ENCODE measurements around the gene TSEN54.
A peak's percentile ranks its signal among the peaks of the same experiment; 100 is the strongest.
"Not testable (repeated sequence)": the region's sequence is repeated elsewhere in the genome, so short reads cannot be mapped to it uniquely, and the experiment has no call there.

The TSEN54 gene

DNA sequence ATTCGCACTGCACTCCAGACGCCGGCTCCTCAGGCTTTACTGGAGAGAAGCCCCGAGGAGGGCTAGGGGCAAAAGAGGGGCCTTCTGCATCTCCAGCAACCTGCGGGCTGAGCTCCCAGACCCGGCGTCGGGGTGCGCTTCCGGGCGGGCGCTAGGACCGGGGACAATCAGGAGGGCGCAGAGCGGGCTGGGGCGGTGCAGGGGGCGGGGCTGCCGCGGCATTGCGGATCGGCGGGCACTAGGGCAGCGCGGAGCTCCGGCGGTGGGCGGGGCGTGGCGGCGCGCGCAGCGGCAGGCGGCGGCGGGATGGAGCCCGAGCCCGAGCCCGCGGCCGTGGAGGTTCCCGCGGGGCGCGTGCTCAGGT, at the start of gene TSEN54:
TSS of gene TSEN54 (plus strand) at position 274 of the 364 bp plus-strand sequence. CDS start at position 307, 33 bp downstream.
- peak; percentile 82 for DNase-seq (ENCODE audit: low read depth, low spot score)

GRCh38 chr17:75468291-75468754, 48.0 kb upstream of the TSEN54 start:
- no peak for DNase-seq (ENCODE audit: low read depth, low spot score)

DNA sequence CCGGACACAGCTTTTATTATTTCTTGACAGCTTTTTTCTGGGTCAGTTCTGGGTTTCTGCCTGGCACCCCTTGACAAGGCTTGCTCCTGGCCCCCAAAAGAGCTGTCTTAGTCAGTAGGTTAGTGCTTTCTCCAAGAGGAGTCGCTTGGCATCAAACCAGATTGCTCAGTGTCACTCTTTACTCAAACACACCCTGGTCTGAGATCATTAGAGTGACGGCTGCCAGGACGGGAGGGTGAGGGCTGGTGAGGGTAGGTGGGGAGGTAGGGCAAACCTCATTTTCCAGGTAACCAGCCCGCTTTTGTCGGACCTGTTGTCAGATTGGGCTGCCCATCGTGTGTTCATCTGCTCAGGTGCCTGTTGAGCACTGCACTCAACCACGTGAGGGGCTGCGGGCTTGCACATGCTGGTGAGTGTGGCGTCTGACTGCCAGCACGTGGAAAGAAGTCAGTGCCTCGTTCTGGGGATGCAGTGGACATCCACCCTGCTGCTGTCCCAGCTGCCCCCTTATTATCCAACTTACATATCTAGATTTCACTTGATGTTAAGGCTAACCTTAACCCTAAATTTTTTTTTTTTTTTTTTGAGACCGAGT, 47.5 kb upstream of the TSEN54 start:
- no peak for DNase-seq (ENCODE audit: low read depth, low spot score)

GRCh38 chr17:75471207-75471606, 45.1 kb upstream of the TSEN54 start:
- DNase-seq (ENCODE audit: low read depth, low spot score): no peak

DNA sequence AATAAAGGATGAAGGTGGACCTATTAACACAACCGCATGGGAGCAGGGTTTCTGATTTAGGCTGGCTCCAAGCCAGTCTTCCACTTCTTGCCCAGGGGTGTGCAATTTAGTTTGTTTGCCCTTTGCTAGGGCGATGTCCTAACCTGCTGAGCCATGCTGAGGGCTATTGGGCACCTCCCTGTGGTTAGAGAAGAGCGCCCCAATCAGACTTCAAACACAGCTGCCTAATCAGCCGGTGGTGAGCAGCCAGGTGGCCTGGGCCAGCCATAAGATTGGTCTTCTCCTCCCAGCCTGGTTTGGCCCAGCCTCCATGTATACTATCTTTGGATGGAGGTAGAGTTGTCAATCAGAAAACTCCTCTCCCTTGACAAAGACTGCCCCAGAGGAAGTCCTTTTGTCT, 44.2 kb upstream of the TSEN54 start:
- no peak for DNase-seq (ENCODE audit: low read depth, low spot score)

DNA sequence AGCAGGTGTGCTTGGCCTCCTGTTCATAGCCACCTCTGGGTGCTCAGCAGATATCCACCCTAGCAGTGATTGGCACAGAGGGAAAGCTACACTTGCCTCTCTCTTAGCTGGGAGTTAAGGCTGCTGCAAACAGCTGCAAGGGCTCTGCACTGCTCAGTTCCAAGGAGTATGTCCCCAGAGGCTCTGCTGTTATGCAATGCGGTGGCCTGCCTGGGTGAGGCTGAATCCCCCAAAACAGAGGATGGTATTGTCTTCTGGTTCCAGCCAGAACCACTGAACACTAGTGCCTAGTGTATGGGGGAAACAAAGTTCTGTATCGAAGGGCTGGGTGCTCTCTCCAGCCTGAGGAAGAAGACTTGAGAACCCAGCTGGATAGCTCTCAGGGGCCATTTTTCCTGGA, 43.1 kb upstream of the TSEN54 start:
- DNase-seq (ENCODE audit: low read depth, low spot score): no peak

- no peak for DNase-seq (ENCODE audit: low read depth, low spot score)
Measured at GRCh38 chr17:75474736-75475135, 41.6 kb upstream of the TSEN54 start.

DNA sequence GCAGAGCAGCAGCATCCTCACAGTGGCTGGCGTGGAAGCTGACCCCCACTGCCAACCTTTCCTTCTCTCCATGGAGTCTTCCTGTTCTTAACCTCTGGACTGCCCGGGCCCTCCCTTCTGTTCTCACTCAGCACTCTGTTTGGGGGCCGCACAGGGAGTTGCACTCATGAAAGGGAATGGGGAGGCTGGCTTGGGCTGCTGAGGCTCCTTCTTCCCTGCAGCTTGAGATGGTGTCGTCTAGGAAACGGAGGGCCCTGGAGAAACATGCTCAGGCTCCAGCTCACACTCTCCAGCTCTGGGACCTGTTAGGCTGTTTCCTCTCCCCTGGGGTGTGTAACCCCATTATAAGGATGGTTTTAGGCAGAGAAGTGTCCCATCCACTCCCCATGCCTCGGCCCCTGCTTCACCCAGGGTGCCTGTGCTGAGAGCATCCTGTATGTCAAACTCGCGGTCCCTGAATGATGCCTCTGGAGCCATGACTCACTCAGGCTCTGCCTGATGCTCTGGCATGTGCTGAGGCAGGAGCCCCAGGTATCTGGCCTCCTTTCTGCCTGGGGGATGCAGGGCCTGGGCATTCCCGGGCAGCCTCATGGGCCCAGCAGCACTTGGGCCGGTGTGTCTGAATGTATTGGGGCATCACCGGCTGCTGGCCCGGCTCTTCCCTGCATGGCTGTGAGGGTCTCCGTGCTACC, 41.0 kb upstream of the TSEN54 start:
- no peak for DNase-seq (ENCODE audit: low read depth, low spot score)

GRCh38 chr17:75475851-75476250, 40.5 kb upstream of the TSEN54 start:
- DNase-seq (ENCODE audit: low read depth, low spot score): no peak

GRCh38 chr17:75476271-75476671, 40.1 kb upstream of the TSEN54 start:
- DNase-seq (ENCODE audit: low read depth, low spot score): no peak

DNA sequence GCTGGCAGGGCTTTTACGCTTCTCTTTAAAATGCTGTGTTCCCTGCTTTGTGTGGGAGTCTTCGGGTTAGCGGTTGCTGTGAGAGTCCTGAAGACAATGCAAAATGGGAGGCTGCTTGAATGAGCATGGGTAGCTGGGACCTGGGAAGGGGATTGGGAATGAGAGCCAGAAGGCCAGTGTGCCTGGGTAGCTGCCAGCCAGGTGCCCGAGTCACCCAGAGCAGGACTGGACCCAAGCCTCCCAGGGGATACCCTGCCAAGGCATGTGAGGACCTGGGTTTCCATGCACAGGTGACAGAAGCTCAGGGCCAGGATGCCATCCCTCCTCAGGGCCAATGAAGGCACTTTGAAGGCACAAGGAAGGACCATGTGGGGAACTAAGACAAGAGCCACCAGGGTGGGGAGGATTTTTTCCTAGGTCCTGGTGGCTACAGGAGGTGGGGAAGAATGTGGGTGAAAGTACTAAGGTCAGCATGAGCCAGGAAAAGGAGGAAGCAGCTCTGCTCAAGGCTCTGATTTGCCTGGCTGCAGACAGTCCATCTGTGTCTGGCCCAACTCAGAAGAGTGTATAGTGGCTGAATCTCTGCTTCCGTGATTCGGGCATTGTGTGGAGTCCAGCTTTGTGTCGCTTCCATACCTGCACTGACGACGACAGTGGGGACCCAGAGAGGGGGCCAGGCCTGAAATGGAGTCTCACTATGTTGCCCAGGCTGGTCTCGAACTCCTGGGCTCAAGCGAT, 39.4 kb upstream of the TSEN54 start:
- no peak for DNase-seq (ENCODE audit: low read depth, low spot score)

- DNase-seq (ENCODE audit: low read depth, low spot score): not testable (repeated sequence)
Measured at GRCh38 chr17:75477490-75477862, 38.9 kb upstream of the TSEN54 start.

- DNase-seq (ENCODE audit: low read depth, low spot score): no peak
Measured at GRCh38 chr17:75478508-75478907, 37.8 kb upstream of the TSEN54 start.

- DNase-seq (ENCODE audit: low read depth, low spot score): no peak
Measured at GRCh38 chr17:75480281-75480680, 36.0 kb upstream of the TSEN54 start.

GRCh38 chr17:75481194-75482068, 34.9 kb upstream of the TSEN54 start:
- DNase-seq (ENCODE audit: low read depth, low spot score): no peak

GRCh38 chr17:75482098-75482942, 34.0 kb upstream of the TSEN54 start:
- DNase-seq (ENCODE audit: low read depth, low spot score): no peak

GRCh38 chr17:75485688-75486087, 30.6 kb upstream of the TSEN54 start:
- no peak for DNase-seq (ENCODE audit: low read depth, low spot score)

DNA sequence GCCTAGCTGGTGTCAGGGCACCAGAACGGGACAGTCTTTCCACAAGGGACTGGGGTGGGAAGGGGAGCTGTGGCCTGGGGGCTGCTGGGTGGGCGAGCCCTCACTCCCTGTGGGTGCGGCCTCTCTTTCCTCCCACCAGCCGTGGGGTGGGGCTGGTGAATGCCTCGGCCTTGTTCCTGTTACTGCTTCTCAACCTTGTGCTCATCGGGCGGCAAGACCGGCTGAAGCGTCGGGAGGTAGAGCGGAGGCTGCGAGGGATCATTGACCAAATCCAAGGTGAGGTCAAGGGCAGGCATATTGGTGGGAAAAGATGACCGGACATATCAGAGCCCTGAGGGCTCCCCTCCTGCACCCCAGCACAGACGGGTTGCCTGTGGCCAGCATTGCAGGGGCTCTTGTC, 30.2 kb upstream of the TSEN54 start:
- no peak for DNase-seq (ENCODE audit: low read depth, low spot score)

- DNase-seq (ENCODE audit: low read depth, low spot score): no peak
Measured at GRCh38 chr17:75486951-75487350, 29.4 kb upstream of the TSEN54 start.

GRCh38 chr17:75487351-75488070, 28.8 kb upstream of the TSEN54 start:
- DNase-seq (ENCODE audit: low read depth, low spot score): no peak
